NCI-H1930 (cell line): ENCODE measurements around the gene UBE2G1.
"Not testable (repeated sequence)": the region's sequence is repeated elsewhere in the genome, so short reads cannot be mapped to it uniquely, and the experiment has no call there.

ENCODE experiments used
- DNase-seq, 2 experiments: peaks; one replicate each; lab custom pipeline; 2025; lab: John Stamatoyannopoulos, UW

UBE2G1 gene

DNA sequence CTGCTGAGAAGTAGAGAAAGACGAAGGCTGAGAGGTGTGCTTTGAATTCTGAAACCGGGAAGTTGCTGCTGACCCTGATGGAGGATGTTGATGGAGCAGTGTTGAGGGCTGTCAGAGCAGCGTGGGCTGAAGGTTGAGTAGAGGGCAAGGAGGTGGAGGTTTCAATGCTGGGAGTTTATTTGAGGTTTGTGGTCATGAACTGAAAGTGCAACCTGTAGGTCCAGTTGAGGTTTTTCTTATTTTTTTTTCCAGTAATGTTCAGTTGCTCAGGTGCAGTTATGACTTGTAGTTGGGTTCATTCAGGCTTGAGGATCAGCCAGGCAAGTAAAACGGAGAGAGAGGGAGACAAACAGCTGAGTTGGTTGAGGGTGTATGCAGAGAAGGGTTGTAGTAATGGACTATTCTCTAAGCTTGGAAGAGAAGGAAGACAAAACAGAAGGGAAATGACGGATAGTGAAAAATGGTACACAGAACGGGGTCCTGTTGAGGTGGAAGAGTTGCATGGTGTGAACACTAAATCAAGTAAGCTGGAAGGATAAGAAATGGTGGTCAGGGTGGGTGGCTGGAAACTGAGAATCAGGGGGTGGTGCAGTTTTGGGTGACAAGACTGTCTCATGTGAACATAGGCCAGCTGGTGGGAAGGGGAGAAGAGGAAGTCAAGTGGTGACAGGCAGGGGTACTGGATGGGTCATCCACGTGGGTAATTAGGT lies 8.7 kb upstream of the UBE2G1 start:
- no peak for DNase-seq

DNA sequence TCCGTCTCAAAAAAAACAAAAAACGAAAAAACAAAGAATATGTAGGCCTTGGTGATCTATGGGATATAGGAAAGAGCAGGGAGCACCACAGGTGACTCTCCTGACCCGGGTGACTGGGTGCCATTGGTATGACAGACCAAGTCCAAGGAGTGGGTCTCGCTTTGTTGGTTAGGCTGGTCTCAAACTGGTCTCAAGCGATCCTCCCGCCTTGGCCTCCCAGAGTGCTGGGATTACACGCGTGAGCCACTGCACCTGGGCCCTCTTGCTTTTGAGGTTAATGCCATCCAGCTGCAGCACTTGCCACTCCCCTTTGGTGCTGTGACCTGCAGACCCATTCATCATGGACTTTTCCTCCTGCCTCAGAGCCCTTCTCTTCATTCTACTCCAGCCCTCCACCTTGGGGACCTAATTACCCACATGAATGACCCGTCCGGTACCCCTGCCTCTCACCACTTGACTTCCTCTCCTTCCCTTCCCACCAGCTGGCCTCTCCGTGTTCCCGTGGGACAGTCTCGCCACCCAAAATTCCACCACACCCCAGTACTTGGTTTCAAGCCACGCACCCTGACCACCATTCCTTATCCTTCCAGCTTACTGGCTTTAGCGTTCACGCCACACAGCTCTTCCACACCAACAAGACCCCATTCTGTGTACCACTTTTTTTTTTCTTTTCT lies 3.2 kb upstream of the UBE2G1 start:
- DNase-seq, result no peak

DNA sequence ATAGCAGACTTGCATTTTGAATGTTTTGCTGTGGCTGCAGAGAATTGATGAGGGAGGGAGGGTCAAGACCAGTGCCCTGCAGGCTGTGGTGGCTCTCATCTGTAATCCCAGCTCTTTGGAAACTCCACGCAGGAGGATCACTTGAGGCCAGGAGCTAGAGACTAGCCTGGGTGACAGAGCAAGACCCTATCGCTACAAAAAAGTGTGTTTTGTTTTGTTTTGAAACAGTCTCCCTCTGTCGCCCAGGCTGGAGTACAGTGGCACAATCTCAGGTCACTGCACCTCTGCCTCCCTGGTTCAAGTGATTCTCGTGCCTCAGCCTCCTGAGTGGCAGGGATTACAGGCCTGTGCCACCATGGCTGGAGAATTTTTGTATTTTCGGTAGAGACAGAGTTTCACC lies 1.9 kb upstream of the UBE2G1 start:
- DNase-seq, result no peak

DNA sequence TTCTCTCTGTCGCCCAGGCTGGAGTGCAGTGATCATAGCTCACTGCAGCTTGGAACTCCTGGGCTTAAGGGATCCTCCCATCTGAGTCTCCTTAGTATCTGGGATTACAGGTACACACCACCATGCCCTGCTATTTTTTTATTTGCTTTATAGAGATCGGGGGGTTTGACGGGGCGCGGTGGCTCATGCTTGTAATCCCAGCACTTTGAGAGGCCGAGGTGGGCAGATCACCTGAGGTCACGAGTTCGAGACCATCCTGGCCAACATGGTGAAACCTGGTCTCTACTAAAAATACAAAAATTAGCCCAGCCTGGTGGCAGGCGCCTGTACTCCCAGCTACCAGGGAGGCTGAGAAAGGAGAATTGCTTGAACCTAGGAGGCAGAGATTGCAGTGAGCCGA lies 702 bp upstream of the UBE2G1 start:
- not testable (repeated sequence) for DNase-seq

DNA sequence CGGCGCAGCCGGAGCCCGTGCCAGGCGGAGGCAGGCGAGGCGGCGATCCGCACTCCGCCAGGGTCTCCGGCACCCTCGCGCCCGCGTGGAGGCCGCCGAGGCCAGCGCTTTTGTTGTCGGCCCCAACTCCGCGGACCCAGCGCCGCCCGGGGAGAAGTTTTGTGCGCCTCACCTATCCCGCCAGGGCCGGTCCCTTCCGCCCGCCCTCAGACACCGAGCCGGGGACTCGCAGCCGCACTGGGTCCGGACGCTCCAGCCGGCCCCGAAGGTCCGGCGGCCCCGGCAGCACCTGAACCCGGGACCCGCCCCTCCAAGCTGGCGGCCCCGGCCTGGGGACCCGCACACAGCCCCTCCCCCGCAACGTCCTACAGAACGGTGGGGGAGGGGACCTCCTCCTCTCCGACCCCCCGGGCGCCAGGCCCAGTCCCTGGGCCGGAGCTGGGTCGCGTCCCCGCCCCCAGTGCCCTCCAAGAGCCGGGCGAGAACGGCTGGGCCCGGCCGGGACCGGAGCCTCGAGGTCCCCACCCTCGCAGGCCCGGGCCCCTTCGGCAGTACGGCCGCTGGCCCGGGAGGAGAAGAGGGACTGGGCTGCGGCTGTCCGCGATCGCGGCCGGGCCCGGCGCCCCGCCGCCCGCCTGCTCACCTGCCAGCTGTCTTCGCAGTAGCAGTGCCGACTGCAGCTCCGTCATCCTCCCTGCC lies 698 bp downstream of the UBE2G1 start:
- DNase-seq, result peak in 1 of 2 experiments; percentile 17

DNA sequence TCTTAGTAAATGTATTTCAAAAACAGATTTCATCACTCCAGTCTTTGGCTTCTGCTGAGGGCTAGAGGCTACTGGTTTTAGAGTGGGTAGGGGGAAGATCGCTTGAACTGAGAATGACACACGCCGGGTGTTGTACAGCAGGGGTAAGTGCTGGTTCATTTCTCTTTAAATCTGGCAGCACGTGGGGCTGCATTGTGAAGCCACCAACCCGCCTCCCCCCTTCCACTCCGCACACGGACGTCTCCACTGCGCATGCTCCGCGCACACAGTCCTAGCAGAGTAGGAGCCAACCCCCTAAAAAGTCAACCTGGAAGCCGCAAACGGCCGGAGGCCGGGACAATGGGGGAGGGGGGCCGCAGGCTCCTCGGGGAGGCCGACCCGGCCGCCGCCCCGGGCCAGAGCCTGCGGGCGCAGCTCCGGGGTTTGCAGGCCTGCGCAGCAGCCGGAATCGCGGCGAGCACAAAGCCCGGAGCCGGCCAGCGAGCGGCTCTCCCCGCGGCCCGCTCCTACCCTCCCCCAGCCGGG lies 1.3 kb downstream of the UBE2G1 start:
- DNase-seq, result peak; percentile 74

DNA sequence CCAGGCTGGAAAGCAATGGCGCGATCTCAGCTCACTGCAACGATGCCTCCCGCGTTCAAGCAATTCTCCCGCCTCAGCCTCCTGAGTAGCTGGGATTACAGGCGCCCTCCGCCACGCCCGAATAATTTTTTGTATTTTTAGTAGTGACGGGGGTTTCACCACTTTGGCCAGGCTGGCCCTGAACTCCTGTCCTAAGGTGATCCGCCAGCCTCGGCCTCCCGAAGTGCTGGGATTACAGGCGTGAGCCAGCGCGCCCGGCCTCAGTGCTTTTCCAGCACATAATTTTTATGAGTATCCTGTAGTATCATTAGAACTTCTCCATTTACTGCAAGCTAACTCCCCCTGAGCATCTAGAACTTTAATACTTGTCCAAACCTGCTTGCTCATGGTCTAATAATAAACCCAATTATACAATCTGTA lies 1.8 kb downstream of the UBE2G1 start:
- DNase-seq, result no peak

DNA sequence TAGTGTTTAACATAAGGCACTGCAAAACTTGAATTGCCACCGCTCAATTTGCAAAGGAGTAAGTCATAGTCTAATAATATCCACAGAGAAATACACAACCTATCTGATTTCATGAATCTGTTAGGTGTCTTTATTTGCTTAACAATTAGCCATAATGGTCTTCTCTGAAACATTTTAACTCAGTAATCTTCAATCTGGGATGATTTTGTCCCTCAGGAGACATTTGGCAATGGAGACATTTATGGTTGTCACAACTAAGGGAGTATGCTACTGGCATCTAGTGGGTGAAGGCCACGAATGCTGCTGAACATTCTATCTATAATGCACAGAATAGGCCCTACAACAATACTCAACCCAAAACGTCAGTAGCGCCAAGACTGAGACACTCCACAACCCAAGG lies 4.3 kb downstream of the UBE2G1 start:
- DNase-seq, result peak; percentile 25 to 43

DNA sequence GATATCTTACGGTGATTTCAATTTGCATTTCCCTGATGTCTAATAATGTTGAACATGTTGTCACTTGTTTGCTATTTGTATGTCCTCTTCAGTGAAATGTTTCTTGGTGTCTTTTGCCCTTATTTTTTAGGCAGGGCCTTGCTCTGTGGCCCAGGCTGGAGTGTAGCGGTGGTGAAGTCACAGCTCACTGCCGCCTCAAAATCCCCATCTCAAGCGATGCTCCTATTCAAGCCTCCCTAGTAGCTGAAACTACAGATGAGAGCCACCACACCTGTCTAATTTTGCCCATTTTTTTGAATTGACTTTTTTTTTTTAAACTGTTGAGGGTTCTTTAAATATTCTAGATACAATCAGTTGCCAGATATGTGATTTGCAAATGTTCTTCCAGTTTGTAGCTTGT lies 8.3 kb downstream of the UBE2G1 start:
- DNase-seq, result no peak

DNA sequence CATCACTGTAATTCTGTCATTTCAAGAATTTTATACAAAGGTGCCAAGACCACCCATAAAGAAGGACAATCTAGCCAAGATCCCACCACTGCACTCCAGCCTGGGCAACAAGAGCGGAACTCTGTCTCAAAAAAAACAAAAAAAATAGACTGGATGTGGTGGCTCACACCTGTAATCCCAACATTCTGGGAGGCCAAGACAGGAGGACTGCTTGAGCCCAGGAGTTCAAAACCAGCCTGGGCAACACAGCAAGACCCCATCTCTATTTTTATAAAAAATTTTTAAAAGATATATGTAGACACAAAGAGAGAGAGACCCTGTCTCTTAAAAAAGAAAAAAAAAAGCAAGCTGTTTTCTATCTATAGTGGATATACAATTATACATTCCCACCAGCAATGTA lies 8.8 kb downstream of the UBE2G1 start:
- DNase-seq, result no peak

DNA sequence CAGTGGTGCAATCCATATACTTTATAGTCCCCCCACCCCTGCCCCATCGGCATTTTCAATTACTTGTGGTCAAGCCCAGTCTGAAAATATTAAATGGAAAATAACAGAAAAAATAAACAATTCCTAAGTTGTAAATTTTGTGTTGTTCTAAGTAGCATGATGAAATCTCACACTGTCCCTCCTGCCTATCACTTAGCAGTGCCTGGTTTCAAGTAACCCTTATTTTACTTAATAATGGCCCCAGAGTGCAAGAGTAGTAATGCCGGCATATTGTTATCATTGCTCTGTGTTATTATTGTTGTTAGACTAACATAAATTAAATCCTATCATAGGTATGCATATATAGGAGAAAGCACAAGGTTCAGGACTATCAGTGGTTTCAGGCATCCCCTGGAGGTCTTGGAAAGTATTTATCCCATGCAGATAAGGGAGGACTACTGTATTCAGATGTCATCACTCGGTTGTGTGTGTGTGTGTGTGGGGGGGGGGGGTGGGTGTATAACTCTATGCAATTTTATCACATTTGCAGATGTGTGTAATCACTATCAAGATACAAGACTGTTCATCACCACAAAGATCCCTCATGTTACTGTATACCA lies 9.3 kb downstream of the UBE2G1 start:
- DNase-seq, result no peak

DNA sequence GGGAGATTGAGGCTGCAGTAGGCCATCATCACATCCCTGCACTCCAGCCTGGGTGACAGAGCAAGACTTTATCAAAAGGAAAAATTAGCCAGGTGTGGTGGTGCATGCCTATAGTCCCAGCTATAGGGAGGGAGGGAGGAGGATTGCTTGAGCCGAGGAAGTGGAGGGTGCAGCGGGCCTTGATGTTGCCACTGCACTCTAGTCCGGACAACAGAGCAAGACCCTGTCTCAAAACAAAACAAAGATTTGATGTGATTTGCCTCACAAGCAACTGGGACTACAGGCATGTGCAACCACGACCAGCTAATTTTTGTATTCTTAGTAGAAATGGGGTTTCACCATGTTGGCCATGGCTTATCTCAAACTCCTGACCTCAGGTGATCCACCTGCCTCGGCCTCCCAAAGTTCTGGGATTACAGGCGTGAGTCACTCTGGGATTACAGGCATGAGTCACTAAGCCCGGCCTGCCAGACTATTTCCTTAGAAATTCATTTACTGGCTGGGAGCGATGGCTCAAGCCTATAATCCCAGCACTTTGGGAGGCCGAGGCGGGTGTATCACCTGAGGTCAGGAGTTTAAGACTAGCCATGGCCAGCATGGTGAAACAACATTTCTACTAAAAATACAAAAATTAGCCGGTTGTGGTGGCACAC lies 11.5 kb downstream of the UBE2G1 start:
- DNase-seq, result no peak

DNA sequence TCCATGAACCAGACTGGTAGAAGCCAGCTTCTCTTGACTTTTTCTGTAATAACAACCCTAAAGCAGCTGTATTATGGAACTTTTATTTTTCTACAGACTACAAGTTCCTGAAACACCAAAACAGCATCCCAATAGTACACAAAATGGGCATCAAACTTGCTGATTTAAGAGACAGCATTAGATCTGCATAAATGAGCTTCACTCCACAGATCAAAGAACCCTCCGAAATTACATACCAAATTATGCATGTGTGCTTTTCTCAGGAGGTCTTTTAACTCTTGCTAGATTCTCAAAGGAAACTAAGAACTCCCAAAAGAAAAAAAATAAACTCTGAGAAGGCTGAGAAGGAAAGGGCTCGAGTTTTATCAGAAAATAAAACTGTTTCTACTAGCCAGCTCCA lies 12.3 kb downstream of the UBE2G1 start:
- no peak for DNase-seq

DNA sequence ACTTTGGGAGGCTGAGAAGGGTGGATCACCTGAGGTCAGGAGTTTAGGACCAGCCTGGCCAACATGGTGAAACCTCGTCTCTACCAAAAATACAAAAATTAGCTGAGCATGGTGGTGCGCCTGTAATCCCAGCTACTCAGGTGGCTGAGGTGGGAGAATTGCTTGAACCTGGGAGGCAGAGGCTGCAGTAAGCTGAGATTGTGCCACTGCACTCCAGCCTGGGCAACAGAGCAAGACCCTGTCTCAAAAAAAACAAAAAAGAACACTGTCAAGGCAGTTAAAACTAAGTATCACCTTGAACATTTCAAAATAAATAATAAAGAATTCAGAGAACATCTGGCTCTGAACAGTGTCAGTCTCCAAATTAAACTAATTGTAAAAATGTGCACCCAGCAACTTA lies 16.3 kb downstream of the UBE2G1 start:
- not testable (repeated sequence) for DNase-seq

DNA sequence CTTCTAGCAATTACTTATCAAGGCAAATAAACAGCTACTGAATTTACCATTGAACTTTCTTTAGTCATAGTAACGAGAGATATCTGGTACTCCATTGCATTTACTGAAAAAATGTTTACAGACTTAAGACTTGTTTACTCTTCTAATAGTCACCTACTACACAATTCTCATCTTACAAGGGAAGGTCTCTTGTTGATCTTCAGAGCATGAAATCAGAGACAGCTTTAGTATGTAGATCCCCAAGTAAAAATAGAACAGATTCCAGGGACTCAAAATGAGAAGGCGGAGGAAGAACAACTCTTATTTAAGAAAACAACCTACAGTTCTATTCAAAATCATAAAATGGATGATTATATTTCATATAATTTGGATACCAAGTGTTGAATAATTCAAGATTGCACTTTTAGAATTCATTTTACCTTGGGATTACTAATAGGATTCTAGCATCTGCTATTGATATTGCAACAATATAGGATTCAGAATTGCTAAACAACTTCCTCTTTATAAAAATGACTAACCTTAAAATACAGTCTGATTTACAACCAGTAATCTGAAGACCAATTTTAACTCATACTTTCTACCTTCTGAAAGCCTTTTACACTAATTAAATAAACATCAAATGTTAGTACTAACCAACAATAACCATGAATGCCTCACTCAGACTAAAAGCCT lies 20.8 kb downstream of the UBE2G1 start:
- DNase-seq, result no peak

DNA sequence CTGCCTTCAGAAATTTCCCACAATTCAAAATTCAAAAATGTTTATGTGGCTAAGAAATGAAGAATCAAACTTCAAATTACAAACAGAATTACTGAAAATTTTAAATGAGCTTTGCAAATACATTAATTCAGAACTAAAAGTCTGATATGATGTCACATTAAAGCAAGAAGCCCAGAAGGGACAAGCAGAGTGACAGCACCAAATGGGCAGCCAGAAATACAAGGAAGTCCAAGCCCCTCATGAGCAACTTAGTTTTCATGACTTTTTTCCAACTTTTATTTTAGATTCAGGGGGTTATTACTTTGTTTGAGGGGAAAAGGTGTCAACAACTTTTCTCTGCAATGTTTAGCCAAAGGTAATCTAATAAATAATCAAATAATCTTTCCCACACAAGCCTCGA lies 21.5 kb downstream of the UBE2G1 start:
- DNase-seq, result no peak

DNA sequence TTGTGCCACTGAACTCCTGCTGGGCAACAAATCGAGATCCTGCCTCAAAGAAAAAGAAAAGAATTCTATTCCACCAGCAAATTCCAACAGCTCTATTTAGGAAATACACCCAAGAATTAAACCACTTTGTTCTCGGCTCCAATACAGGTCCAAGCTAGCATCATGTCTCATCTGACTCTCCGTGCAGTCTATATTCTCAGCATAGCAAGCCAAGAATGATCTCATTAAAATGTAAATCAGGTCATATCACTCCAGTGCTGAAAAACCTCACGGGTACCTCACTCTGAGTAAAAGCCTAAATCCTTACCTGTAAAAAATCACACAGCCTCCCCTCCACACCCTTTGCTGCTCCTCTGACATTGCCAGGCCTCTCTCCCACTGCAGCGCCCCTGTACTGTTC lies 23.9 kb downstream of the UBE2G1 start:
- DNase-seq, result no peak

DNA sequence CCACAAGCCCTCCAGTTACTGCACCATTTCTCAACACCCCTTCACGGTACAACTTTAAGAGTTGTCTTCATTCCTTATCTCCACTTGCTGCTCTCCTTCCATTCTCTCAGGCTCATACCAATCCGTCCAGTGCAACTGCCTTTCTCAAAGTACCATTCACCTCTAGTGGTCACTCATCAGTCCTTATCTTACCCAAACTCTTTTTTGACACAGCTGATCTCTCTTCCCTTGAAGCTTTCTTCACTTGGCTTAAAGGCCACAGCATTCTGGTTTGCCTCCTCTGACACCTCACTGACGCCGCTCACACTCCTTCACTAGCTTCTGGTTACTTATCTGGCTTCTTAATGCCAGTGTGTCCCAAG lies 24.9 kb downstream of the UBE2G1 start:
- no peak for DNase-seq

DNA sequence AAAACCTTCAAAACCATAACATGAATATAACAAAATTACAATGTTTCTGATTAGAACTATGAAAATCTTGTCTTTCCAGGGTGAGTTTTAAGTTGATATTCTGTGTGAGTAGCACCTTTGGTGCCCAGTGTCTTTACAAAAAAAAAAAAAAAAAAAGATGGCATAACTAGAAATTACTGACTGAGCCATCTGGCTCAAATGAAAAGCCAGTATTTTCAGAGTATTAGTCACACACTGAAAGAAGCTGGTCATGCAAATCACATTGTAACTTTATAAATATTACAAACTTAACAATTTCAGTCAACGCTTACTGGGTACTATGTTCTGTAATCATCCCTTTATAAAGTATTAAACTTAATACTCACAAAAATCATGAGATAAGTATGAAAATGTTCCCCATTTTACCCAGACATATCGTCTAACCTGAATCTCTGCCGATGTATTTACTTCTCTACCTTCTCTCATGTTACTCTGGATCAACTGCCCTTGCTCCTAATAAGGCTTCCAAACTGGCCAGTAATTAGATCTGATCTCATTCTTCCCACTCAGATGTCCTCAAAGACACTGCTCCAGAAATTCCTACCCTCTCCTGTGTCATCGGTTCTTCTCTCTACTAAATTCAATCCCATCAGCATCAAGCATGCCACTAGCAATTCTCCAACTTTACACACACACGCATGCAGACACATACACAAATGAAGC lies 25.4 kb downstream of the UBE2G1 start:
- no peak for DNase-seq

DNA sequence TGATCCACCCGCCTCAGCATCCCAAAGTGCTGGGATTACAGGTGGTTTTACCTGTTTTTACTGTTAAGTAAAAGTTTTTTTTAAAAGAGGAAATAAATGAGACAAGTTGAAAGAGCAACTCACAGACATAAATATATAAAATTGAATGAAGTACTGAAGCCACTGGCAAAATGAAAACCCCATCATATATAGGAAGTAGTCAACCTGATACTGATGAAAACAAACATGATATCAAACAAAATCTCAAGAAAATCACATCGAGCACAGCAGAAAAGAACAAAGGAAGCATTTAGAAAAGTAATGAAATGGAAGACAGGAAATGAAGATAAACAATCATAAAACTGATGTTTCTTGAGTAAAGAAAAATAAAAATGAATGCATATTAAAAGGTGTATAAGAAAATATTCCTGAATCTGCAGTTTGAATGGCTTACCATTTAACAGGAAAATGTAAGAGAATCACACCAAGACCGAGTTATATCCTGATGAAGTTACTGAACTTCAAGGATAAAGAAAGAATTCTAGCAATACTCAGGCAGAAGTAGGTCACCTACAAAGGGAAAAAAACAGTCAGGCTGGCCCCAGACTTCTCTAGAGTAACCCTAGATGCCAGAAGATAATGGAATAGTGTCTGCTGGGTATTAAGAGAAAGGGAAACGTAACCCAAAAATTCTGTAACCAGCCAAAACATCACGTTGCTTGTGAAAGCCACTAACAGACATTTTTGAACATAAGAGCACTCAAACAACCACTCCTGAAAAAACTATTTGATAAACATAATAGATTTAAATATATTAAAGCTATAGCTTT lies 31.5 kb downstream of the UBE2G1 start:
- DNase-seq, result no peak
